Spinal cord (tissue), 10 donors: ENCODE data around the gene BCDIN3D. TPM values are rescaled to one million over a fixed set of nuclear protein-coding genes. Genes with fewer than 3 reads are reported as not detected.

ENCODE experiments used
- DNase-seq, 6 donors: peaks; one replicate each; pipeline versions ENCODE4 v3.0.0 to v3.0.0-alpha.2; 2013 to 2015; ENCODE audit warnings: low spot score in 6 of 6, low read depth in 4 of 6
- H3K27ac ChIP-seq: one replicate; pipeline ENCODE4 v1.5.1; 2013; ENCODE audit warnings: low read depth, low read length, control low read depth
- H3K27me3 ChIP-seq: one replicate; pipeline ENCODE4 v1.6.1; 2013; ENCODE audit warnings: low read length; ENCODE audit not compliant: control insufficient read depth, insufficient read depth
- H3K36me3 ChIP-seq: one replicate; pipeline ENCODE4 v1.6.1; 2013; ENCODE audit warnings: low read length; ENCODE audit not compliant: control insufficient read depth, insufficient read depth
- H3K4me1 ChIP-seq: one replicate; pipeline ENCODE4 v1.6.1; 2013; ENCODE audit warnings: low read length; ENCODE audit not compliant: control insufficient read depth, insufficient read depth
- H3K4me3 ChIP-seq: one replicate; pipeline ENCODE4 v1.5.1; 2013; ENCODE audit warnings: low read depth, low read length, control low read depth
- H3K9me3 ChIP-seq: one replicate; pipeline ENCODE4 v1.6.1; 2013; ENCODE audit warnings: low read length; ENCODE audit not compliant: control insufficient read depth, insufficient read depth
- WGBS: methylation state at CpG from one replicate; pipeline ENCODE4 v1.1.5; 2013; ENCODE audit warnings: missing lambda C conversion rate; ENCODE audit not compliant: insufficient coverage; 5-methylcytosine and 5-hydroxymethylcytosine counted together
- polyA plus RNA-seq, 2 donors: library from polyadenylated mRNA; unstranded; fragments of 120-200 nt; gene quantifications; one replicate each; pipeline ENCODE4 v1.2.1, GENCODE V29; 2013; ENCODE audit not compliant: insufficient read length in 2 of 2
- total RNA-seq, 2 donors: library from RNA; depleted of rRNA in 1 of 2; stranded (reverse); fragments of 120-200 nt in 1 of 2; fragments of >200 nt in 1 of 2; gene quantifications; one replicate each; pipeline versions ENCODE4 v1.2.3 to v1.2.4, GENCODE V29; 2013 to 2014
- donor health status: healthy.

The BCDIN3D gene
- total and polyA plus RNA-seq, 4 donors: 3.9 to 6.8 (median 6.7) TPM

GRCh38 chr12:49824895-49825294, 18.0 kb downstream of the BCDIN3D start:
- H3K4me3 ChIP-seq: no peak overlapping the region

GRCh38 chr12:49824416-49824815, 18.5 kb downstream of the BCDIN3D start:
- DNase-seq: no peak
- no peaks in the 10 kb centered on the region for H3K9me3 ChIP-seq
- peaks cover 32% of the 10 kb centered on the region for H3K36me3 ChIP-seq
- no peak overlapping the region for H3K27ac ChIP-seq
- WGBS: 91% methylated on average over 8 of the region's 8 CpGs
- H3K4me1 ChIP-seq: peaks cover 51% of the 10 kb centered on the region
- no peaks in the 10 kb centered on the region for H3K27me3 ChIP-seq
- no peak overlapping the region for H3K4me3 ChIP-seq

More at GRCh38 chr12:49824895-49825294, 18.0 kb downstream of the BCDIN3D start:
- DNase-seq: no peak
- Histone ChIP-seq H3K36me3 (peaks cover 32% of the 10 kb centered on the region), H3K9me3 (no peaks in the 10 kb centered on the region), H3K4me1 (peaks cover 51% of the 10 kb centered on the region), H3K27ac (no peak overlapping the region), H3K27me3 (no peaks in the 10 kb centered on the region)
- WGBS: 83% methylated on average over 2 of the region's 4 CpGs

GRCh38 chr12:49823951-49824350, 19.0 kb downstream of the BCDIN3D start:
- Histone ChIP-seq H3K9me3 (no peaks in the 10 kb centered on the region), H3K4me1 (peaks cover 50% of the 10 kb centered on the region), H3K27me3 (no peaks in the 10 kb centered on the region), H3K27ac (no peak overlapping the region), H3K36me3 (peaks cover 32% of the 10 kb centered on the region), H3K4me3 (no peak overlapping the region)
- DNase-seq: no peak
- 100% methylated on average over 3 of the region's 6 CpGs for WGBS

- H3K36me3 ChIP-seq: peaks cover 32% of the 10 kb centered on the region
- no peaks in the 10 kb centered on the region for H3K27me3 ChIP-seq
- 86% methylated on average over 1 of the region's 1 CpG for WGBS
- no peak overlapping the region for H3K4me3 ChIP-seq
- DNase-seq: no peak
- no peaks in the 10 kb centered on the region for H3K9me3 ChIP-seq
- no peak overlapping the region for H3K27ac ChIP-seq
- H3K4me1 ChIP-seq: peaks cover 45% of the 10 kb centered on the region
These were observed 19.6 kb downstream of the BCDIN3D start for GRCh38 chr12:49823350-49823749.

- Histone ChIP-seq H3K36me3 (peaks cover 32% of the 10 kb centered on the region), H3K9me3 (no peaks in the 10 kb centered on the region), H3K4me3 (no peak overlapping the region), H3K27me3 (no peaks in the 10 kb centered on the region), H3K4me1 (peaks cover 35% of the 10 kb centered on the region), H3K27ac (no peak overlapping the region)
- DNase-seq: no peak
- 58% methylated on average over 4 of the region's 10 CpGs for WGBS
These were observed 21.3 kb downstream of the BCDIN3D start for GRCh38 chr12:49821373-49822287.

- Histone ChIP-seq H3K27me3 (no peaks in the 10 kb centered on the region), H3K4me3 (no peak overlapping the region), H3K9me3 (no peaks in the 10 kb centered on the region), H3K4me1 (peaks cover 19% of the 10 kb centered on the region), H3K27ac (no peak overlapping the region), H3K36me3 (peaks cover 29% of the 10 kb centered on the region)
- WGBS: 90% methylated on average over 2 of the region's 2 CpGs
- no peak for DNase-seq
These were observed 23.1 kb downstream of the BCDIN3D start for GRCh38 chr12:49819786-49820185.

- Histone ChIP-seq H3K36me3 (peaks cover 16% of the 10 kb centered on the region), H3K27ac (no peak overlapping the region), H3K9me3 (no peaks in the 10 kb centered on the region), H3K27me3 (no peaks in the 10 kb centered on the region), H3K4me1 (peaks cover 9% of the 10 kb centered on the region), H3K4me3 (no peak overlapping the region)
- WGBS: 92% methylated on average over 3 of the region's 7 CpGs
- DNase-seq: no peak
These were observed 24.5 kb downstream of the BCDIN3D start for GRCh38 chr12:49818241-49818895.

GRCh38 chr12:49813131-49813530, 29.8 kb downstream of the BCDIN3D start:
- DNase-seq: no peak
- no peaks in the 10 kb centered on the region for H3K27me3 ChIP-seq
- WGBS: no CpG with 5 or more reads among the region's 1 CpG
- H3K9me3 ChIP-seq: no peaks in the 10 kb centered on the region
- H3K4me3 ChIP-seq: no peak overlapping the region
- peaks cover 10% of the 10 kb centered on the region for H3K36me3 ChIP-seq
- H3K27ac ChIP-seq: no peak overlapping the region
- peaks cover 31% of the 10 kb centered on the region for H3K4me1 ChIP-seq

GRCh38 chr12:49811961-49812401, 30.9 kb downstream of the BCDIN3D start:
- H3K27ac ChIP-seq: no peak overlapping the region
- peaks cover 15% of the 10 kb centered on the region for H3K36me3 ChIP-seq
- WGBS: 86% methylated on average over 4 of the region's 4 CpGs
- DNase-seq: no peak
- no peaks in the 10 kb centered on the region for H3K27me3 ChIP-seq
- H3K9me3 ChIP-seq: no peaks in the 10 kb centered on the region
- H3K4me3 ChIP-seq: no peak overlapping the region
- peaks cover 38% of the 10 kb centered on the region for H3K4me1 ChIP-seq
